GM23338 (cell line): ENCODE data around the gene CCDC91. TPM values are rescaled to one million over a fixed set of nuclear protein-coding genes. Genes with fewer than 3 reads are reported as not detected.

Source experiments
- ATAC-seq: fragments of 200-7000 bp; cut with Tn5 transposase; 3 replicates; pipeline ENCODE4 v1.9.1; 2020
- DNase-seq: peaks from one replicate; pipeline ENCODE4 v3.0.0-alpha.2; 2015; ENCODE audit warnings: low spot score
- H2AFZ ChIP-seq: fragments of 200-600 bp; sonication (generic); 2 replicates; pipeline ENCODE4 v1.8.0; 2016; ENCODE audit warnings: antibody characterized with exemption, mild to moderate bottlenecking, moderate library complexity
- H3F3A ChIP-seq: fragments of 200-600 bp; sonication (generic); replicated peaks from 2 replicates; pipeline ENCODE4 v1.8.0; 2017; ENCODE audit warnings: antibody characterized with exemption, mixed run types, low read depth
- H3K27ac ChIP-seq: fragments of 200-600 bp; sonication (generic); 2 replicates; pipeline ENCODE4 v1.6.1; 2016; ENCODE audit warnings: low read depth
- H3K27me3 ChIP-seq: fragments of 200-600 bp; sonication (generic); 2 replicates; pipeline ENCODE4 v1.8.0; 2016; ENCODE audit warnings: mild to moderate bottlenecking, mixed run types, moderate library complexity; ENCODE audit not compliant: insufficient read depth
- H3K36me3 ChIP-seq: fragments of 200-600 bp; sonication (generic); 2 replicates; pipeline ENCODE4 v1.8.0; 2016; ENCODE audit warnings: mild to moderate bottlenecking; ENCODE audit not compliant: insufficient read depth
- H3K4me1 ChIP-seq: fragments of 200-600 bp; sonication (generic); 2 replicates; pipeline ENCODE4 v1.8.0; 2016; ENCODE audit warnings: mild to moderate bottlenecking, moderate library complexity; ENCODE audit not compliant: insufficient read depth
- H3K4me2 ChIP-seq: fragments of 200-600 bp; sonication (generic); 2 replicates; pipeline ENCODE4 v1.7.1; 2017; ENCODE audit warnings: mixed run types
- H3K4me3 ChIP-seq: fragments of 200-600 bp; sonication (generic); 2 replicates; pipeline ENCODE4 v1.6.1; 2016; ENCODE audit warnings: mixed run types
- H3K79me2 ChIP-seq: fragments of 200-600 bp; sonication (generic); replicated peaks from 2 replicates; pipeline ENCODE4 v1.8.0; 2017; ENCODE audit warnings: mild to moderate bottlenecking; ENCODE audit not compliant: insufficient read depth
- H3K9me2 ChIP-seq: fragments of 200-600 bp; sonication (generic); 2 replicates; pipeline ENCODE4 v1.8.0; 2017; ENCODE audit not compliant: insufficient read depth
- H4K20me1 ChIP-seq: fragments of 200-600 bp; sonication (generic); replicated peaks from 2 replicates; pipeline ENCODE4 v1.8.0; 2017; ENCODE audit warnings: mild to moderate bottlenecking; ENCODE audit not compliant: insufficient read depth
- H3K27ac Mint-ChIP-seq: 2 replicates; pipeline ENCODE4 v1.8.0; 2020; ENCODE audit warnings: inconsistent platforms, mild to moderate bottlenecking, moderate library complexity, mixed read lengths
- H3K27me3 Mint-ChIP-seq: 3 replicates; pipeline ENCODE4 v1.8.0; 2022; ENCODE audit warnings: low read depth, mild to moderate bottlenecking, moderate library complexity, mixed read lengths, inconsistent platforms; ENCODE audit not compliant: insufficient read depth, poor library complexity
- H3K36me3 Mint-ChIP-seq: 3 replicates; pipeline ENCODE4 v1.8.0; 2021; ENCODE audit warnings: low read depth, mild to moderate bottlenecking, inconsistent platforms, moderate library complexity, mixed read lengths
- H3K4me1 Mint-ChIP-seq: 3 replicates; pipeline ENCODE4 v1.8.0; 2020; ENCODE audit warnings: mild to moderate bottlenecking, inconsistent platforms, mixed read lengths
- H3K4me3 Mint-ChIP-seq: 3 replicates; pipeline ENCODE4 v1.8.0; 2021; ENCODE audit warnings: moderate library complexity, mild to moderate bottlenecking, inconsistent platforms, mixed read lengths
- H3K9me3 Mint-ChIP-seq: 3 replicates; pipeline ENCODE4 v1.8.0; 2020; ENCODE audit warnings: moderate library complexity, mild to moderate bottlenecking, inconsistent platforms, mixed read lengths
- STAT1 ChIP-seq: IDR thresholded peaks from one replicate; pipeline ENCODE4 v1.6.1; 2016; ENCODE audit warnings: antibody characterized with exemption; ENCODE audit not compliant: unreplicated experiment
- polyA plus RNA-seq: library from polyadenylated mRNA; unstranded; fragments of >200 nt; fragmentation: Nextera tagmentation; extraction: Ambion mirVana; gene quantifications from 2 replicates; pipeline ENCODE4 v1.2.1, GENCODE V29; 2016
- total RNA-seq: library from RNA; depleted of rRNA; stranded (reverse); fragments of >200 nt; shearing (Covaris generic); gene quantifications from 2 replicates; pipeline ENCODE4 v1.2.3, GENCODE V29; 2014
- TF ChIP-seq, protein P1 (sequence below), 2 experiments: fragments of 200-600 bp in 1 of 2; sonication (generic) in 1 of 2; conservative IDR thresholded peaks; 2 replicates each; pipeline versions ENCODE4 v1.5.1 to v1.6.1; 2016 to 2017; ENCODE audit warnings: antibody characterized with exemption in 2 of 2, low read depth in 2 of 2, mild to moderate bottlenecking in 2 of 2, moderate library complexity in 1 of 2
- TF ChIP-seq, protein P2 (sequence below): IDR thresholded peaks from one replicate; pipeline ENCODE4 v1.6.1; 2018; ENCODE audit warnings: antibody characterized with exemption; ENCODE audit not compliant: unreplicated experiment

Gene CCDC91
- total and polyA plus RNA-seq, 2 experiments from 2014 or later = 24.7 to 48.7 TPM

DNA sequence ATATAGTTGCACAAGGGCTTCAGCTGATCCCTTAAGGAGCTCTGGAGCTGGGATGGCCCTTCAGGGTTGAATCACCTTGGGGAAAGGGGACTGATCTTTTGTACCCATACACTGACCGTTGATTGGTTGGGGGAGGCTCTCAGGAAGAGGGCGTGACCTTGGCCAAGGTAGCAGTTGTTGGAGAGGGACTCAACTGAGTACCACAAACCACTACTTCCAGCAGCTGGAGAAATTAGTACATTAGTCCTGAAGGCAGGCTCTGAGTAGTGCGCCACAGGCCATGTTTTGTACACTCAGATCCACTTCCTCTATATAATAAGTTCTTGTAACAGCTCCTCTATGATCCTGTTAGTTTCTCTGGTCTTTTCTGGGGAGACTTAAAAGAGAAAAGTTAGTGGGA, 317.6 kb downstream of the CCDC91 start:
- DNase-seq = no peak
- no peaks in the 10 kb centered on the region for H3K36me3 Mint-ChIP-seq
- H3K4me3 Mint-ChIP-seq = no peak overlapping the region

DNA sequence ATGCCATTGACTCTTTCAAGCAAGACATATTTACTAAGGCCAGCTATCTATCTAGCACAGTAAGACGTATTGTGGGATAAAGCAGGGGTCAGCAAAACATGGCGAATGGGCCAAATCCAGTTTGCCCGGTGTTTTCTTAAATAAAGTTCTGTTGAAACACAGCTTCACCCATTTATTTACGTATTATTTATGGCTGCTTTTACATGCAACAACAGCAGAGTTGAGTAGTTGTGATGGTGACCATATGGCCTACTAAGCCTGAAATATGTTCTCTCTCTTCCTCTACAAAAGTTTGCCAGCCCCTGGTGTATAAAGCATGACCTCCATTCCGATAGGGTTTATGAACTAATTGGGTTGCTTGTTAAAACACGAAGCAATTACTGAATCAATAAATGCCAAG, 322.1 kb downstream of the CCDC91 start:
- DNase-seq = no peak
- ATAC-seq = no peak

More for the DNA sequence above, 317.6 kb downstream of the CCDC91 start:
- H3K4me2 ChIP-seq = no peak overlapping the region
- no peak overlapping the region for H3K27ac ChIP-seq
- H3K9me3 Mint-ChIP-seq = no peaks in the 10 kb centered on the region
- no peaks in the 10 kb centered on the region for H4K20me1 ChIP-seq
- H3K4me3 ChIP-seq = no peak overlapping the region
- H3F3A ChIP-seq = no peaks in the 10 kb centered on the region
- H2AFZ ChIP-seq = no peak overlapping the region
- no peaks in the 10 kb centered on the region for H3K79me2 ChIP-seq
- H3K27ac Mint-ChIP-seq = no peak overlapping the region
- no peaks in the 10 kb centered on the region for H3K27me3 ChIP-seq
- H3K9me2 ChIP-seq = no peaks in the 10 kb centered on the region
- no peak for ATAC-seq
- no peaks in the 10 kb centered on the region for H3K36me3 ChIP-seq
- no peaks in the 10 kb centered on the region for H3K27me3 Mint-ChIP-seq
- TF ChIP-seq, protein P1, sequence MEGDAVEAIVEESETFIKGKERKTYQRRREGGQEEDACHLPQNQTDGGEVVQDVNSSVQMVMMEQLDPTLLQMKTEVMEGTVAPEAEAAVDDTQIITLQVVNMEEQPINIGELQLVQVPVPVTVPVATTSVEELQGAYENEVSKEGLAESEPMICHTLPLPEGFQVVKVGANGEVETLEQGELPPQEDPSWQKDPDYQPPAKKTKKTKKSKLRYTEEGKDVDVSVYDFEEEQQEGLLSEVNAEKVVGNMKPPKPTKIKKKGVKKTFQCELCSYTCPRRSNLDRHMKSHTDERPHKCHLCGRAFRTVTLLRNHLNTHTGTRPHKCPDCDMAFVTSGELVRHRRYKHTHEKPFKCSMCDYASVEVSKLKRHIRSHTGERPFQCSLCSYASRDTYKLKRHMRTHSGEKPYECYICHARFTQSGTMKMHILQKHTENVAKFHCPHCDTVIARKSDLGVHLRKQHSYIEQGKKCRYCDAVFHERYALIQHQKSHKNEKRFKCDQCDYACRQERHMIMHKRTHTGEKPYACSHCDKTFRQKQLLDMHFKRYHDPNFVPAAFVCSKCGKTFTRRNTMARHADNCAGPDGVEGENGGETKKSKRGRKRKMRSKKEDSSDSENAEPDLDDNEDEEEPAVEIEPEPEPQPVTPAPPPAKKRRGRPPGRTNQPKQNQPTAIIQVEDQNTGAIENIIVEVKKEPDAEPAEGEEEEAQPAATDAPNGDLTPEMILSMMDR (conservative IDR thresholded peaks at IDR 0.05; ENCODE audit: low read depth in 2 of 2) = no peak
- TF ChIP-seq STAT1 = no peak
- TF ChIP-seq, protein P2, sequence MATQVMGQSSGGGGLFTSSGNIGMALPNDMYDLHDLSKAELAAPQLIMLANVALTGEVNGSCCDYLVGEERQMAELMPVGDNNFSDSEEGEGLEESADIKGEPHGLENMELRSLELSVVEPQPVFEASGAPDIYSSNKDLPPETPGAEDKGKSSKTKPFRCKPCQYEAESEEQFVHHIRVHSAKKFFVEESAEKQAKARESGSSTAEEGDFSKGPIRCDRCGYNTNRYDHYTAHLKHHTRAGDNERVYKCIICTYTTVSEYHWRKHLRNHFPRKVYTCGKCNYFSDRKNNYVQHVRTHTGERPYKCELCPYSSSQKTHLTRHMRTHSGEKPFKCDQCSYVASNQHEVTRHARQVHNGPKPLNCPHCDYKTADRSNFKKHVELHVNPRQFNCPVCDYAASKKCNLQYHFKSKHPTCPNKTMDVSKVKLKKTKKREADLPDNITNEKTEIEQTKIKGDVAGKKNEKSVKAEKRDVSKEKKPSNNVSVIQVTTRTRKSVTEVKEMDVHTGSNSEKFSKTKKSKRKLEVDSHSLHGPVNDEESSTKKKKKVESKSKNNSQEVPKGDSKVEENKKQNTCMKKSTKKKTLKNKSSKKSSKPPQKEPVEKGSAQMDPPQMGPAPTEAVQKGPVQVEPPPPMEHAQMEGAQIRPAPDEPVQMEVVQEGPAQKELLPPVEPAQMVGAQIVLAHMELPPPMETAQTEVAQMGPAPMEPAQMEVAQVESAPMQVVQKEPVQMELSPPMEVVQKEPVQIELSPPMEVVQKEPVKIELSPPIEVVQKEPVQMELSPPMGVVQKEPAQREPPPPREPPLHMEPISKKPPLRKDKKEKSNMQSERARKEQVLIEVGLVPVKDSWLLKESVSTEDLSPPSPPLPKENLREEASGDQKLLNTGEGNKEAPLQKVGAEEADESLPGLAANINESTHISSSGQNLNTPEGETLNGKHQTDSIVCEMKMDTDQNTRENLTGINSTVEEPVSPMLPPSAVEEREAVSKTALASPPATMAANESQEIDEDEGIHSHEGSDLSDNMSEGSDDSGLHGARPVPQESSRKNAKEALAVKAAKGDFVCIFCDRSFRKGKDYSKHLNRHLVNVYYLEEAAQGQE = no peak
- H3K4me1 Mint-ChIP-seq = peaks cover 20% of the 10 kb centered on the region; the same call in 2 of the 3 replicates
- H3K4me1 ChIP-seq = peaks cover 10% of the 10 kb centered on the region

More for the DNA sequence above, 322.1 kb downstream of the CCDC91 start:
- Mint-ChIP-seq H3K36me3 (peaks cover 8% of the 10 kb centered on the region; the same call in 2 of the 3 replicates), H3K4me3 (no peak overlapping the region), H3K27me3 (no peaks in the 10 kb centered on the region), H3K9me3 (peaks cover 8% of the 10 kb centered on the region; the same call in 1 of the 3 replicates), H3K27ac (no peak overlapping the region), H3K4me1 (peaks cover 2% of the 10 kb centered on the region; the same call in 2 of the 3 replicates)
- H3K4me2 ChIP-seq = no peak overlapping the region
- H3K27ac ChIP-seq = no peak overlapping the region
- no peaks in the 10 kb centered on the region for H4K20me1 ChIP-seq
- H3K4me3 ChIP-seq = no peak overlapping the region
- H2AFZ ChIP-seq = no peak overlapping the region
- no peaks in the 10 kb centered on the region for H3K36me3 ChIP-seq
- no peaks in the 10 kb centered on the region for H3K27me3 ChIP-seq
- no peaks in the 10 kb centered on the region for H3F3A ChIP-seq
- no peaks in the 10 kb centered on the region for H3K9me2 ChIP-seq
- peaks cover 7% of the 10 kb centered on the region for H3K4me1 ChIP-seq
- no peaks in the 10 kb centered on the region for H3K79me2 ChIP-seq
- TF ChIP-seq, protein P2 = no peak
